Naive B cell (primary cell): ENCODE results near the gene FBXO3. TPM values are rescaled to one million over a fixed set of nuclear protein-coding genes. Genes with fewer than 3 reads are reported as not detected.

Source experiments
- ATAC-seq, 2 donors: fragments of 150-1000 bp; cut with Tn5 transposase; 2 replicates each; pipeline ENCODE4 v1.10.0; 2021; ENCODE audit warnings: low read depth in 2 of 2, mild to moderate bottlenecking in 2 of 2, moderate library complexity in 2 of 2
- DNase-seq: peaks from one replicate; pipeline ENCODE4 v3.0.0; 2022
- H3K27ac Mint-ChIP-seq, 6 donors: one replicate each; pipeline ENCODE4 v1.8.0; 2020 to 2022; ENCODE audit warnings: mild to moderate bottlenecking in 6 of 6, mixed read lengths in 6 of 6, moderate library complexity in 5 of 6, inconsistent platforms in 2 of 6
- H3K27me3 Mint-ChIP-seq, 3 donors: one replicate each; pipeline ENCODE4 v1.8.0; 2021 to 2022; ENCODE audit warnings: mixed read lengths in 3 of 3, mild to moderate bottlenecking in 1 of 3
- H3K36me3 Mint-ChIP-seq, 2 donors: one replicate each; pipeline ENCODE4 v1.8.0; 2020 to 2022; ENCODE audit warnings: mixed read lengths in 2 of 2, inconsistent platforms in 1 of 2, mild to moderate bottlenecking in 1 of 2
- H3K4me1 Mint-ChIP-seq, 3 donors: one replicate each; pipeline ENCODE4 v1.8.0; 2020 to 2022; ENCODE audit warnings: mixed read lengths in 3 of 3, inconsistent platforms in 1 of 3, mild to moderate bottlenecking in 1 of 3, moderate library complexity in 1 of 3
- H3K4me3 Mint-ChIP-seq, 8 donors: one replicate each; pipeline ENCODE4 v1.8.0; 2020 to 2022; ENCODE audit warnings: mild to moderate bottlenecking in 8 of 8, mixed read lengths in 8 of 8, moderate library complexity in 8 of 8, inconsistent platforms in 2 of 8
- H3K9me3 Mint-ChIP-seq, 7 donors: one replicate each; pipeline ENCODE4 v1.8.0; 2020 to 2022; ENCODE audit warnings: mixed read lengths in 7 of 7, mild to moderate bottlenecking in 5 of 7, inconsistent platforms in 2 of 7, moderate library complexity in 1 of 7
- polyA plus RNA-seq, 6 donors: library from polyadenylated mRNA; unstranded; fragments of 300-500 nt; fragmentation: Illumina TruSeq; gene quantifications; one replicate each; pipeline ENCODE4 v1.2.3, GENCODE V29; 2021; ENCODE audit warnings: low read depth in 6 of 6

The FBXO3 gene
- polyA plus RNA-seq, 6 donors from 2014 or later: 19.5 to 32.7 (median 28.6) TPM

GRCh38 chr11:33691066-33691864 lies 83.1 kb downstream of the FBXO3 start:
- ATAC-seq (no peak), DNase-seq (no peak)
- peaks cover 27 to 43% (median 31%) of the 10 kb centered on the region in 3 donors for H3K27me3 Mint-ChIP-seq
- peaks cover under 1 to 2% (median under 1%) of the 10 kb centered on the region in 3 donors for H3K4me1 Mint-ChIP-seq
- H3K4me3 Mint-ChIP-seq: no peak overlapping the region
- peaks cover 0 to 12% (median 4%) of the 10 kb centered on the region in 7 donors for H3K9me3 Mint-ChIP-seq
- no peak overlapping the region for H3K27ac Mint-ChIP-seq
- peaks cover 0 to 4% of the 10 kb centered on the region in 2 donors for H3K36me3 Mint-ChIP-seq

Other genes with a start within 250 kb of the FBXO3 start
- gene C11orf91, start 73.7 kb downstream of the FBXO3 start, polyA plus RNA-seq: not detected
- 10 to 100 TPM; 28.0 to 54.2 (median 39.9) TPM for gene CD59, start 38.1 kb downstream of the FBXO3 start, polyA plus RNA-seq
- gene LMO2, start 117.6 kb upstream of the FBXO3 start, polyA plus RNA-seq: 10 to 100 TPM; 12.7 to 23.7 (median 16.1) TPM